Limb (tissue), 2 donors: ENCODE data around the gene ARHGAP5.
A peak's percentile ranks its signal among the peaks of the same experiment; 100 is the strongest.

Source experiments
- DNase-seq, 2 donors: peaks; one replicate each; pipeline ENCODE4 v3.0.0-alpha.2; 2016; ENCODE audit errors: extremely low spot score in 2 of 2

ARHGAP5 gene

DNA sequence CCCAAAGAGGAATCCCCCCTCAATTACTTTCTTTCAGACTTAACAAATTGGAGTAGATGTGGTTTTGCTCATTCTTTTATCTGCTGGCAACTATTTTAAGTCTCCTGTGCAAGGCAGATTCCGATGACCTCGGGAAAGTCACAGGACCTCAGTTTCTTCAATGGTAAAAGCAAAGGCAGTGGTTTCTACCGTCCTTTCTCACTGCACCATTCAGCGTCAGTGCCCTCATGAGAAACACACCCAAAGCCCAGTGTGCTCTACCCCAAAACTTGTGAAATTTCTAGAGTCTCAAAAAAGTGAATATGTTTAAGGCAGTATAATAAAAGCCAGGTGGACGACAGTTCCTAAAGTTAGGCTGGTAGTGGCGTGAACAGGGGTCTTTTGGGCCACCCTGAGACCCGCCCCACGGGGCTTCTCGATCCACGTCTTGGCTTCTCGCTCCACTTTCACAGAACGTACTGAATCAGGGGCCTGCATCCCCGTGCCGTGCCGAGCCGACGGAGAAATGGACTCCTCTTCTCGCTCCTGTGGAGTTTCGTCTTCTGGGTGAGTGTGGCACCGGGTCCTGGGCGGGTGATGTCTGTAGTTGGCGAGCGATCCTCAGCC, 1.3 kb upstream of the ARHGAP5 start:
- DNase-seq, result no peak

DNA sequence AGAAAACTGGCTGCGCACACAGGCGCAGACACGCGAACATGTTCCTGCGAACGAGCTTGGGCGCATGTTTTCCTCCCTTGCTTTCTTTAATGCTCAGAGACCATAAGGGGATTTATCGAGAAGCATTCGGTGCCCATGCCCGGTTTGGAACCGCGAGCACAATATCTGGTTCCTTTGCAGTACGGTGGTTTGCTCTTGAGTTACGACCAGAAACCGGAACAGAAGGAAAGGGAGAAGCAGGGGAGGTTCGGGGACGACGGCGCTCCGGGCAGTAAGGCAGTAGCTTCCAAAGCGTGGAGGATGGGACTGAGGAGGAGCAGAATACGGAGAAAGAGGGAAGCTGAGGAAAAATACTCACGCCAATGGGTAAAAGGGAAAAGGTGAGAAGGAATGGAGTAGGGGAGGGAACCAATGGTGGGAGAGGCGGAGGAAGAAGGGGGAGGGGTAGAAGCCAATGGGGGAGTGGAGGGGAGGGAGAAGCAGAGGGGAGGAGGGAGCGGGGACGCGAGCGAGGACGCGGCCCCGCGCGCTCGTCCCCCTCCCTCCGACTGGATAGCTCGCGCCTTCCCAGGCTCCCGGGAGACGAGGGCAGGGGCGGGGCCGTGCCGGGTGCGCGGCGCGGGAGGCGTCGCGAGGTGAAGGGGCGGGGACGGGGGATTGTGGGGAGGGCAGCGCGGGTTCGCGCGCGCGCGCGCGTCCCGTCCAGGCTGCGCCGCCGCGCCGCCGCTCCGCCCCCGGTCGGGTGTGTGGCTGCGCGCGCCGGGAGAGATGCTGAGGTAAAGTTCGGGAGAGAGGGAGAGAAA, 625 bp upstream of the ARHGAP5 start:
- peak; percentile 97 to 99 for DNase-seq

DNA sequence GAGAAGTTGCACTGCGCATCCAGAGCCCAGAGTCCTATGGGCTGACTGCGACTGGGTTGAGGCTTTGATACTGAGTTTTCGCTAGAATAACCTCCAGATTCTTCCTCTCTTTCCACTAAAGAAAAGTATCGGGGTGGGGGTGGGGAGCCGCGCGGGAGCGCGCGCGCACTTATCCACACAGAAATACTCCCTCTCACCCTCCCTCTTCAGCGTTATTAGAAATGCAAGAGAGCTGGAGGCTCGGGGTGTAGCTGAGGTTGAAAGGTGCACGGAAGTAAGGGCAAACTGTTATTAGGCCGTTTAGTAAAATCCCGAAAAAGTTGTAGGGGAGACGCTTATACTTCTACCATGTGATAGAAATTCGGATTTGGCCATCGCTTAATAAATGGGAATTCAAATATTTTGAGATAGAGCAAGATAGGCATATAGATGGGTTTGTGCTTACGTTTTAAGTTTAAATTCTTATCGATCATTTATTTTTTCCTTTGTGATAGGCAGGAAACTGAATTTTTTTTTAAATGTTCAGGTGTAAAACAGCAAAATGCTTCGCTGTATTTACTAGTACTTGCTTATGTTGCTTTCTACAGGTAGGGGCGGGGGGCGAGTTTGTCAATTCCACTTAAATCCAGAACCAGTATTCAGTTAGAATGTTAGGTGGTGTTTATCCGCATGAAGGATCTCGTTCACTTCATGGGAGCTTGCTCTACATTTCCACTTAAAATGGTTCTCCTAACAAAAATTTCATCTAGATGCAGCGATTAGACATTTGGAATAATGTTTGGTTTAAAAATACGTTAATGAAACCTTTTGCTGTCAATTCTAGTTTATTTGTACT, 1.1 kb downstream of the ARHGAP5 start:
- DNase-seq, result peak; percentile 55 to 77

DNA sequence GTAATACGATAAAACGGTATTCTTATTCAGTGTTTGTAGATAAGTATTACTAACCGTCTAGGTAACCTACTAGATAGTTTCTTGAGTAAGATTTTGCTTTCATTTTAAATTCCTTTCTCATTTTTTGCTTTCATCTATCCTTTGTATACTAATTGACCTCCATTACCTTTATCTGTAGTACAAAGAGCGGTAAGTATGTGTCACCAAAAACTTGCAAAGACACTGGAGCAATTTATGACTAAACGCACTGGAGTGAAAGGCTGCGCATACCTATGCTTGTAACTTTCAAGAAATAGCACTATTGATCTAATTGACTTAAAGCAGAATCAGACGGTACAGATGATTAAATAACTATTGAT, 1.7 kb downstream of the ARHGAP5 start:
- DNase-seq, result no peak

DNA sequence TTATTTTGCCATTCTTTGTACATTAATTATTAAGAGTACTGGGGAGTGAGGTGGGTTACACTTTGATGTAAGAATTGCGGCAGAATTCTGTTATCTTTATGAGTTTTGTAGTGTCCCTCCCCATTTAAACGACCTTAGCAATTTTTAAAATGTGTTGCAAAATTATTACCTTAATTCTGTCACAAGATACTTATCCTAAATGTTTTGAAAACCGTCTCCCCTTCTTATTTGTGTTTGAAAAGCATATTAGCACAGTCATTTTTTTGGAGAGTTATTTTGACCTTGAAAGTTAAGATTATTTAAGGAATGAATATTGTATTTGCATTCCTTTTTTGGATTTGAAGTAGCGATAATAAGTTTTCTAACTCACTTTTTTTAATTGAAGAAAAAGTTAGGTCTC, 2.2 kb downstream of the ARHGAP5 start:
- no peak for DNase-seq

DNA sequence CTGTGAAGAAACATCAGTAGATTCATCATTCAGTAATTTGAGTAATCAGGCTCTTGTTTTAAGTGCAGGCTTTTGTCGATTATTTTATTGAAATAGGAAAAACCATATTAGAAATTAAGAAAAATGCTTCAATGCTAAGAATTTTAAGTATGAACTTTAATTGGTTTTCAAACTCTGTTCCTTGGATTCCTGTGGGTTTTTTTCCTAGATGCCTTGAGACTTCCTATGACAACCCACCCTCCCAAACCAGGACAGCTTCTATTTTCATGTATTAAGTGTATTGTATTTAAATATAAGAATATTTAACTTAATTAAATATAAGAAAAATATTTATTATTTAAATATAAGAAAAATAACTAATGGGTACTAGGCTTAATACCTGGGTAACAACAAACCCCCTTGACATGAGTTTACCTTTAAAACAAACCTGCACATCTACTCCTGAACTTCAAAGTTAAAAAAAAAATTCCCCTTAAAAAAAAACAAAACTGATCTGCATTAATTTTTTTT, 3.0 kb downstream of the ARHGAP5 start:
- DNase-seq, result no peak

DNA sequence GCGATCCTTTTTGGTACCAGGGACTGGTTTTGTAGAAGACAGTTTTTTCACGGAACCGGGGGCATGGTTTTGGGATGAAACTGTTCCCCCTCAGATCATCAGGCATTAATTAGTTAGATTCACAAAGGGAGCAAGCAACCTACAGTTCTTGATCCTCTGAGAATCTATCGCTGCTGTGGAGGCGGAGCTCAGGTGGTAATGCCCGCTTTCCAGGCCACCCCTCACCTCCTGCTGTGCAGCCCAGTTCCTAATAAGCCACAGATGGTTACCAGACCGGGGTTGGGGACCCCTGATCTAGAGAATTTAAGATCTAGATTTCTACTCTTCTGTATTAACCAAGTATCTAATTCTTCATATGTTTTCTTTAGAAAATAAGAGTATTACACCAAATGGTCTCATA, 4.8 kb downstream of the ARHGAP5 start:
- DNase-seq, result no peak

DNA sequence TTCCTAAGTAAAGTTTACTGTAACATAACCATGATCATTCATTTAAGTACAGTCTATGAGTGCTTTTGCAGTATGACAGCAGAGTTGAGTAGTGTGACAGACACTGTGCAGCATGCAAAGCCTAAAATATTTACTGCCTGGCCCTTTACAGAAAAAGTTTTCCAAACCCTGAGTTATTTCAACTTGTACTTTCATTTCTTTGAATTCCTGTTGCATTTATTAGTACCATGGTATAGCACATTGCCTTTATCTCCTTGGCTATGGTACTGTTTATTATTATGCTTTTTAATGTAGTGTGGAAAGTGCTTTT, 6.2 kb downstream of the ARHGAP5 start:
- no peak for DNase-seq

DNA sequence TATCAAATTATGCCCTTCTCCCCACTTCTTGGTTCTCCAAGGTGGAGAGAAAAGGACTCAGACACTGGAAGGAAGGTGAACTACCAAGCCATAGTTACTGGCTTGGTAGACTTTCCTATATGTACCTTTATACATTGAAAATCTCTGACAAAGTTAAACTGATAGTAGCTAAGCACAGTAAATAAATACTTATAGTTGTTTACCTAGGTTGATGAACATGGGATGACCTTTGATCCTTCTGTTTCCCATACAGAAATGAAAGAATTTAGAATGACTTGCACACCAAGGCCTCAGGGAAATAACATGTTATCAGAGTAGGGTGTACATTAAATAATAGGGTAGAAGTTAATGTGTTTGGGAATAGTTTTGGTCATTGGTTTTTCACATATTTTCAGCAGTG, 6.7 kb downstream of the ARHGAP5 start:
- DNase-seq, result no peak

DNA sequence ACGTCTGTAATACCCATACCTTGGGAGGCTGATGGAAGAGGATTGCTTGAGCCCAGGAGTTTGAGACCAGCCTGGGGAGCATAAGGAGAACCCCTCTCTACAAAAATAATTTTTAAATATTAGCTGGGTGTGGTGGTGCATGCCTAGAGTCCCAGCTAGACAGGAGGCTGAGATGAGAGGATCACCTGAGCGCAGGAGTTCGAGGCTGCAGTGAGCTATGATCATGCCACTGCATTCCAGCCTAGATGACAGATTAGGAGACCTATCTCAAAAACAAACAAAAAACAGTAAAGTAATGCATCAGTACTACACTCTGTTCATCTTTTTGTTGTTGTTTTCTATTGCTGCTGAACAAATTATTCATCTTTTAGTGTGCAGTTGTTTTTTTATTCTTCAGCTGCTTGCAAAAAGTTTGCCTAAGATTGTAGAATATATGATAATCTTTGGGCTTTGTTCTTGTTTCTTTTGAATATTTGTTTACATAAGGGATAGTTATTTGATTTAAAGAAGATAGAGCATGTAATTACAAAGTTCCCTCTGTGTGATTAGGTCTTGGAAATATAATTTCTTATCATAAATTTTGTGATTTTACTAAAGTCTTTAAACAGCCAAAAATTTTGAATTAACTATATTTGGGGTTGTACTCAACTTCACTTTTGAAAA, 8.2 kb downstream of the ARHGAP5 start:
- DNase-seq, result no peak

DNA sequence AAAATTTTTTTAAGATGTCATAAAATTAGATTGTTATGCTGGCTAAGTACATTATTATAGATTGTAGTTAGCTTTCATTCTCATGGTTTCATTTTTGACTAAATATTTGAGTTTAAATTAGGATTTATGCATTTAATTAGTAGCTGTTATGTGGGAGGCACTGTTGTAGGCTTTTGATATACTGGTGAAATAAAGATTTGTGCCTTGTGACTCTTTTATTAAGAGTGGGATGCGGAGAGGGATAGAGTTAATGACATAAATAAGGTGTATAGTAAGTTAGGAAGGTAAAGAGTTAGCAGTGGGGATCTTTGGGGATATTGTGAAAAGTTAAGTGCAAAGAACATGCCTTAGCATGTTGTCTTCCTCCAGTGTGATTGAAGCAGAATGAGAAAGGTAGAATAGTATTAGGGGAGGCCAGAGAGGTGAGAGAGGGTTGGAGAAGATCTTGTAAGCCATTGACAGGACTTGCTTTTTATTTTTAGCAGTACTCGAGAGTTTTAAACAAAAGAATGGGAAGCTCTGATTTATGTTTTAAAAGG, 8.8 kb downstream of the ARHGAP5 start:
- no peak for DNase-seq

DNA sequence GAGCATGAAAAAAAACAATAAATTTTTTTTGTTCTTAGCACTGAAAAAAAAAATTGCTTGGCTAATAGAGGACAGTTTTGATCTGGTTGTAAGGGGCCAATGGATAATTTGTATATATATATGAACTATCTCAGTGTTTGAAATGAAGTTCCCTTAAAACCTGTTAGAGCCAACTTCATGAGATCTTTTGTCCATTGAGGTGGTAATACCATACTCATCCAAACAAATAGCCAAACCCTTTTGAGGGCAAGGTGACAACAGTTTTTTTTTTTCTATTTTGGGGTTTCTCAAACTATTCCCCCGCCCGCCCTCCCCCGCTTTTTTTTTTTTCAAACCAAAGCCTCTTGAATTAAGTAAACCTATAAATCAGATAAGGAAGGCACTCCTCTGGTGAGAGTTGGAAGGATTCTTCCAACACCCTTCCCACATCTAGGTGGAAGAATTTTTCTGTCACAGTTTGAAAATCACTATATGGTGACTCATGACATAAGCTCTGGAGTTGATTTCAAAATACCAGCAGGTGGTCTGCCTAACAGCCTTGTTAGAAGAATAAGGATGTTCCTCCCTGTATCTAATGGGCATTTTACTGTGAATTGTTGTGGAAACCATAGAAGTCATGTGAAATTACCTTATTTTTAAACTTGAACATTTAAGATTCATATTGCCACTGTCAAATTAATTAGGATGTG, 10.2 kb downstream of the ARHGAP5 start:
- no peak for DNase-seq

DNA sequence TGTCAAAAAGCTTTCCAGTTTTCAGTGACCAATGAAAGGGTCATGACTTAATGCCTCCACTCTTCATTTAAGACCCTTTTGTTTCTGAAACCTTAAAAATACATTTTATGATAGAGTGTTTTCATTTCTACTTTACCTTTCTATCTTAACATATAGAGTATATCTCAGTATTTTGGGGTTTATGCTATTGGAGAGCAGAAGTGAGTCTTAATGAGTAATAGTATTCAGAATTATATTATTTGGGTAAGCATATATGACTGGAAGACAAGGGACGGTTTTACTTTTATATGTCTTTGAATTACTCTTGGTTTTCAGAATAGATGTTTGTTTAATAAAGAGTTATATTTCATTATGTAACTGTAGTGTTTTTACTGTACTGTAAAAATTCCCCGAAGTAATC, 10.8 kb downstream of the ARHGAP5 start:
- DNase-seq, result no peak

DNA sequence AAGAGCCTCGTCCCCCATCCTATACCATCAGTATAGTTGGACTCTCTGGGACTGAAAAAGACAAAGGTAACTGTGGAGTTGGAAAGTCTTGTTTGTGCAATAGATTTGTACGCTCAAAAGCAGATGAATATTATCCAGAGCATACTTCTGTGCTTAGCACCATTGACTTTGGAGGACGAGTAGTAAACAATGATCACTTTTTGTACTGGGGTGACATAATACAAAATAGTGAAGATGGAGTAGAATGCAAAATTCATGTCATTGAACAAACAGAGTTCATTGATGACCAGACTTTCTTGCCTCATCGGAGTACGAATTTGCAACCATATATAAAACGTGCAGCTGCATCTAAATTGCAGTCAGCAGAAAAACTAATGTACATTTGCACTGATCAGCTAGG, 13.6 kb downstream of the ARHGAP5 start:
- DNase-seq, result no peak

DNA sequence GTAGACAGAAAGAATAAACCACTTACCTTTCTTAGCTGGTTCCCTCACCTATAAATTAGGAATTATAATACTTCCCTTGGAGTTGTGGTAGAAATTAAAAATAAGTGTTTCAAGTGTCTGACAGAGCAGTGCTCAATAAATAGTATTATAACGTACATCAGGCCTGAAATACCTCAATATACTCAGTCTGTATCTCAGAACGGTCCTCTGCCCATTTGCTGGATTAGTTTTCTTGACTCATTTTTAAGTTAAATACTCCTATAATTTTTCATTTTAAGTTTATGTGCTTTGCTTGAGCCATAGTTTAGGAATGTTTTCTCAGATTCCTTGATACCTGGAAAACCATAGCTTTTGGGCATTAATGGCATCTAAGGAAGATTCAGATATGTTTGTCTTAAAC, 22.4 kb downstream of the ARHGAP5 start:
- no peak for DNase-seq

DNA sequence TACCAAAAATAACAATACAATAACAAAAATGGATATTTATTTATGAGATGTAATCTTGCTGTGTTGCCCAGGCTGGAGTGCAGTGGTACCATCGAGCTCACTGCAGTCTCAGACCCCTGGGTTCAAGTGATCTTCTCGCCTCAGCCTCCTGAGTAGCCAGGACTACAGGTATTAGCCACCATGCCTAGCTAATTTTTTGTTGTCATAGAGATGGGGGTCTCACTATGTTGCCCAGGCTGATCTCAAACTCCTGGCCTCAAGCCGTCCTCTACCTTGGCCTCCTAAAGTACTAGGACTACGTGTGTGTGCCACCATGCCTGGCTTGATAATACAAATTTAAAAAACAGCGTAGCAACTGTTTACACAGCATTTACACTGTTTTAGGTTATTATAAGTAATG, 23.1 kb downstream of the ARHGAP5 start:
- DNase-seq, result no peak

DNA sequence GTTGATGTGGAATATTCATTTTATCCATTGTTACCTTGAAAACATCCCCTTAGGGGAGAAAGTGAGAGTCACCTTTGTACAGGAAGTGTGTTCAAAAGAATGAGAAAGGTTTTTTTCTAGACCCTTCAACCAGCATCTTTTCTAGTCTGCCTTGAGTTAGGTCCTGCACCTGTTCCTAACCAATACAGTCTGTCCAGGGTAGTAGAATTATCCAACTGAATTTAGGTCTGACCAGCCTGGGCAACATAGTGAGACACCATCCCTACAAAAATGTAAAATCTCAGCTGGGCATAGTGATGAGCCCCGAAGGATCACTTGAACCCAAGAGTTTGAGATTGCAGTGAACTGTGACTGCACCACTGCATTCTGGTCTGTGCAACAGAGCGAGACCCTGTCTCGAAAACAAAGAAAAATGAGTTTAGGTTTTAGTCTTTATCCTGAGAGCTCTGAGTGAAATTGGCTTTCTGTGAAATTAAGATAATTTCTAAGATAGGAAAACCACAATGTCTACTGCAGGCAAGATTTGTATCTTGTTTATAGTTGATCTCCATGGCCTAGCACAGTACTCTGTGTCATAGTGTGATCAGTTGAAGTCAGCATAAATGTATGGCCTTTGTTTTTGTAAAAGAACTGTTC, 25.2 kb downstream of the ARHGAP5 start:
- DNase-seq, result no peak

DNA sequence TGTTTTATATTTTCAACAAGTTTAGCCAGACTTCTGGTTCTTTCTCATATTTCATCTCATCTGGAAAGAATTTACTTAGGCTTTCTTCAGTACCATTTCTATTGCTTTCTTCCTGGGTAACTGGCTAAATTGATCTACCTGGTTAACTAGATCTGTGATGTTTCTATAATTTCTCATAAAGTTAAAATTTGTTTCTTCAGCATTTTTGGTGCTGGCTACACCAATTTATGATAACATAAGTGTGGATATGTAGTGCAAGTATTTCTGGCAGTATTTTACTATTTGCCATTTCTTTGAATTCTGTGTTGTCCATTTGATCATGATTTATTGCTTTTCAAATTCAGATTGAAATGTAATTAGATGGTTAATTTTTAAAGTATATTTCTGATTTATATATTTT, 25.9 kb downstream of the ARHGAP5 start:
- no peak for DNase-seq

DNA sequence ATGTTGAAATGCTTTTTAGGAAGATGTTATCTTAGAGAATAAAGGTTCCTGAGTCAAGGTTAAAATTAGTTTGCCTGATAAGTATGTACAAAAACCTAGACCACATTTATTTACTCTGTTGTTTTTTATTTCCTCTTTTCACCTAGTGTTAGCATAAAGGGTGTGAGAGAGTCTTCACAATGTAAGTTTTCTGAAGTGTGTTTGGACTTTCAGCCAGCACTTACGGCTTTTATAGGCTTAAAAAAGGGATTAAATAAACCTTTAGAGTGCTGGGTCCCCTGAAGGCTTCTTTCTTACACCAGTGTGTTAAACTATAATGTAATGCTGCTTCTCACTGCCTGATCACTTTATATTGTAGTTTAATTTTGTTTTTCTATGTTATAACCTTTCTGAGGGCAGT, 27.2 kb downstream of the ARHGAP5 start:
- no peak for DNase-seq

DNA sequence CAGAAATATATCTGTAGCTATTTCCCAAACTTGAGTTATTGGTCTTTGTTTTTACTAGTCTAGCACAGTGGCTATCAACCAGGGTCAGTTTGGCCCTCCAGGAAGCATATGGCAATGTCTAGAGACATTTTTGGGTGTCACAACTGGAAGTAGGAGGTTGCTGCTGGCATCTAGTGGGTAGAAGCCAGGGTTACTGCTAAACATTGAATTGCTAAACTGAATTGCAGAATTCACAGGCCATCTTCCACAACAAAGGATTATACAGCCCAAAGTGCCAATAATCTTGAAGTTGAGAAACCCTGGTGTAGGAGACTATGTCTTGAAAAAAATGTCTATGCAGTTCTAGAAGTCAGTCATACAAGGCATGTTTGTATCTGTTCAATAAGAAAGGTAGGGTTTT, 27.7 kb downstream of the ARHGAP5 start:
- DNase-seq, result no peak
